ENCODE measurements around the gene PKM.

PKM gene

GRCh38 chr15:72200395-72201237 lies 30.4 kb downstream of the PKM start:
- no peak for DNase-seq (ENCODE audit: low spot score)

DNA sequence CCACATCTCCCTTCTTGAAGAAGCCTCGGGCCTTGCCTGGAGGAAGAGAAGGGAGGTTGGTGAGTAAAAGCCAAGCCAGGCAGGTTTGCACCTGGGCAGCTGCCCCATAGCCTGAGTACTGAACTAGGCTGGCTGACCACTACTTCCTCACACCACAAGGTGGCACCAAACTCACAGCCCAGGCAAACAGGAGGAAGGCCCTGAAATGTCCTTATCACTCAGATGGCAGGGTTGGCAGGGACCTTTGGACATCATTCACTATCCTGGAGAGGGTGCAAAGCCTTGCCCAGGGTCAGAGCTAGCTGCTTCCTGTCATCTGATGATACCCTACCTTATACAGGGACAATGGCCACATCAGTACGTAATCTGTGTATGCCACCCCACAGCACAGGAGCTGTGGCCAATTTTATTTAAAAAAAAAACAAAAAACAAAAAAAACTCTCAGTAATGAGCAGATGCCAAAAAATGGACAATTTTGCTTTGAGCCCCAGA lies 31.2 kb downstream of the PKM start:
- peak; percentile 81 for DNase-seq (ENCODE audit: low spot score)

DNA sequence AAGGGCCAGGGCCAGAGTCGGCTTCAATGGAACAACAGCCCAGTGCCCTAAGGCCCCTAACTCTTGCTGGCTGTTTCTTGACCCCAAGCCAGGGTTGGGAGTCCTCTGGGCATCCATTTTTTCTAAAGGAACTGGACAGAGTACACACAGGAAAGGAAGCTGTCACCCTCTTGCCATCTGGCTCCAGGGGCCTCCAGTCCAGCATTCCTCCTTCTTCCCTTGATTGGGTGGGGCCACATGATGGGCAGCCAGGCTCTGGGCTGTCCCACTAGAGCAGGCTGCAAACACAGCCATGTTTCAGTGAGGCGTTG lies 31.8 kb downstream of the PKM start:
- no peak for DNase-seq (ENCODE audit: low spot score)

- DNase-seq (ENCODE audit: low spot score): no peak
Observed at GRCh38 chr15:72198356-72199204, 32.4 kb downstream of the PKM start.

- DNase-seq (ENCODE audit: low spot score): peak; percentile 87
Observed at GRCh38 chr15:72197460-72198355, 33.3 kb downstream of the PKM start, which contains the start of gene GRAMD2A. GRAMD2A (minus strand) TSS chr15:72197787.

DNA sequence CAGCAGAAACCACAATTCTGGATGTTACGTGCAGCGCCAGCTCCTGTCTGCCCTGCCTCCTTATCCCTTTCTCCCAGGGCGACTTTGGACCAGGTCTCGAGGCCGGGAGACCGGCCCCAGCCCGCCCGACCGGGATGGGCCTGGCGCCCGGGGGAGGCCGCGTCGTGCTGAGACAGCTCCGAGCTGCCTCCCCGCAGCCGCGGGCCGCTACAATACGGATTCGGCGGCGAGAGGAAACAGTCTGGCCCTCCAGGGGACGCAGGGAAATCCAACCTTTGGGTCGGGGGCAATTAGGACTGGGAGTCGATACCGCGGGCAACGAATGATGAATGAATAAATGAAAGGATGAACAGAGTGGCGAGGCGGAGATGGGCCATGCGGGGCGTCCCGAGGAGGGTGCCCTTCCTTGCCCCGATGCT lies 33.9 kb downstream of the PKM start:
- DNase-seq (ENCODE audit: low spot score): peak; percentile 37

DNA sequence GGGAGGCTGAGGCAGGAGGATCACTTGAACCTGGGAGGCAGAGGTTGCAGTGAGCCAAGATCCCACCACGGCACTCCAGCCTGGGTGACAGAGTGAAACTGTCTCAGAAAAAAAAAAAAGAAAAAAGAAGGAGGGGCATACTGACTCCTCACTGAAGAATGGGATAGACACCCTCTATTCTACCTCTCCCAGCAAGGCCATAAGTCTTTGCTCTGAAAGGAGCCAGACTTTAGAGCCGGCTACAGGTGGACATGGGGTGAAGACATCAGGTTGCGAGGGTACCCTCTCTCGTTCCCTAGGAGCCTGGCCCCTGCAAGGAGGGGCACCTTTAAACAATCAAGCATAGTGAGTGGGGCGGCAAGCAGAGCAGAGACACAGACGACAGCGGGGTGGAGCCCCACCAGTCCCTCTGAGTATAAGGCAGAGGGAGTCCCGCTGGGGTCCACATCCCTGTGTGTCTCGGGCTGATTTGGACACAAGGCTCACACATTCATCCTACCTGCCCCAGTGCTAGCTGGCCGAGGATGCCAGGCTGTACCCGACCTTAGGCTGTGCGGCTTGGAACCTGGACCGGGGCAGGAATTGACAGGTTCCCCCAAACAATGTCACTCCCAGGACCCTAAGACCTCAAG lies 34.5 kb downstream of the PKM start:
- DNase-seq (ENCODE audit: low spot score): peak; percentile 37

GRCh38 chr15:72195101-72195511 lies 35.9 kb downstream of the PKM start:
- no peak for DNase-seq (ENCODE audit: low spot score)

DNA sequence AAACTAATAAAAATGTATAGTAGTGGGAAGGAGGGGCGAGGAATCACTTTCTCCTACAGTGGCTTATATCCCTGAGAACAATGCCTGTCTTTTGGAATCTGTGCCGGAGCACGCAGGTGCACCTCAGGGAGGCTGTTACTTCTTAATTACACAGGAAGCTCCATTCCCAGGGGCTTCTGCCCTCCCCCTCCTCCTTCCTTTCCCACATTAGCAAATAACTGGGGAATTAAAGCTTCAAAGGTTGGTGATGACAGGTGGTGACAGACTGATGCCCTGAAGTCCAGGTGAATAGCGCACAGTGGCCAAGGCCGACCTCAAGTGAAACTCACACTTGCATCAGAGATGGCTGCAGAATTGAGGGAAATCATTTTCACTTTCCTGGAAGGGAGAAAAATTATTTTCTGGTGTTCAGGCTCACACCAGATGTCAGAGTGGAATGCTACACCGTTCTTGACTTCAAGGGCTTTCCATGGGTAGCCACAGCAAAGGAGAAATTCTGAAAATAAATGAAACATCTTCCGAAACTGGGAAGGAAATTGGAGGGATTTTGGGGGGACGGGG lies 37.1 kb downstream of the PKM start:
- DNase-seq (ENCODE audit: low spot score): no peak

- DNase-seq (ENCODE audit: low spot score): no peak
Observed at GRCh38 chr15:72192416-72192815, 38.6 kb downstream of the PKM start.

DNA sequence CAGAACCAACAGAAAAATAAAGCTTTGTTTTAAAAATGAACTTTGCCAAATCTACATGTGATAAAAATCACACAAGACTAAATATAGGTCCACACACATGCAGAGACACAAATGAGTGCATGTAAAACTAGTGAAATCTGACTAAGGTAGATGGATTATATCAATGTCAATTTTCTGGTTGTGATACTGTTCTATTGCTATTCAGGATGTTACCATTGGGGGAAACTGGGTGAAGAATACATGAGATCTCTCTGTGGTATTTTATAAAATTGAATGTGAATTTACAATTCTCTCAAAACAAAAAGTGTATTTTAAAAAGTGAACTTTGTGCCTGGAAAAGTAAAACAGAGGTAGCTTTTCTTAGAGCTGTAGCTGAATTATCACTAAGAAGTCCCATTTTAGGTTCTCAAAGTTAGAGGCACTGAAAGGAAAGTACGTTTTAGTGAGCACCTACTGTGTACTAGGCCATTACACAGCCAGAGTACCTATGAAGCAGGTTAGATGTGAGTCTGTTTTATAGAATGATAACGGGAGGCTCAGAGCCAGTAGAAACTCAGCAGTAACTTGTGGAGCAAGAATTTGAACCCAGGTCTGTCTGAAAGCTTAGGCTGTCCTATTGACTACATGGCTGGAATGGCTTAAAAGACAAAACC lies 41.6 kb downstream of the PKM start:
- no peak for DNase-seq (ENCODE audit: low spot score)

GRCh38 chr15:72184165-72184811 lies 46.7 kb downstream of the PKM start:
- DNase-seq (ENCODE audit: low spot score): peak; percentile 91

GRCh38 chr15:72183781-72184164 lies 47.2 kb downstream of the PKM start:
- DNase-seq (ENCODE audit: low spot score): no peak

- DNase-seq (ENCODE audit: low spot score): no peak
Observed at GRCh38 chr15:72182673-72183072, 48.3 kb downstream of the PKM start.

GRCh38 chr15:72182244-72182643 lies 48.7 kb downstream of the PKM start:
- DNase-seq (ENCODE audit: low spot score): no peak

- no peak for DNase-seq (ENCODE audit: low spot score)
Observed at GRCh38 chr15:72180761-72181324, 50.1 kb downstream of the PKM start.

- DNase-seq (ENCODE audit: low spot score): no peak
Observed at GRCh38 chr15:72179950-72180581, 50.9 kb downstream of the PKM start.

DNA sequence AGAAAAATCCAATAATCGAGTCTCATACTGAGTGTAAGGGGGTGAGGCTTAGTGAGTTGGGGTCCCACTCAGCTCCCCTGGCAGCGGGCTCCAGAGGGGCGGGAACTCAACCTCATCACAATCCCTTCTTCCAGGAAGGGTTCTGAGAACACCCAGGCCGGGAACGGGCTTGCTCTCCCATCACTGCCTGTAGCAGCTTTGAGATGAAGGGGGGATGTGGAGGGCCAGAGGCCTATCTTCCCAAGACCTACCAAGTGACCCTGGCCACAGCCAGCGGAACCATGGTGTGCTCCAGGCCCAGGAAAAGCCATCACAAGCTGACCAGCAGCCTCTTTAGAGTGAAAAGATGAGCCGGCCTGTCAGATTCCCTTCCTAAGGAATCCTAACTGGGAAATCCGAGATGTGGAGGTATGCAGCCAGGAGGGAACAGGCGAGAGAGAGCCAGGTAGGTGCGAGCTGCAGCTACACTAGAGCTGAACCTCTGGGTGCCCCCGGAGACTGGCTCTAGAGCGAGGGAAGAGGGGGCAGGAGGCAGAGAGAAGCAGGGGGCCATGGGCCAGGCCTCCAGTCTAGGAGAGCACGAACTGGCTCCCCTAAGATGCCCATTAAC lies 51.9 kb downstream of the PKM start:
- no peak for DNase-seq (ENCODE audit: low spot score)

GRCh38 chr15:72176743-72177142 lies 54.2 kb downstream of the PKM start:
- DNase-seq (ENCODE audit: low spot score): no peak

Measured in AG20443 (cell line).